H9 (cell line): ENCODE results near the gene PHF8. TPM values are rescaled to one million over a fixed set of nuclear protein-coding genes. Genes with fewer than 3 reads are reported as not detected.

ENCODE experiments used
- DNase-seq: peaks from one replicate; pipeline ENCODE4 v3.0.0-alpha.2; 2017
- H2AFZ ChIP-seq: one replicate; pipeline ENCODE4 v1.6.1; 2013; ENCODE audit warnings: mild to moderate bottlenecking, low read length, control low read depth, moderate library complexity
- H2AK5ac ChIP-seq: 2 replicates; pipeline ENCODE4 v1.6.1; 2013; ENCODE audit warnings: low read length, control low read depth, mixed read lengths; ENCODE audit not compliant: insufficient read length
- H2BK120ac ChIP-seq: one replicate; pipeline ENCODE4 v1.6.1; 2013; ENCODE audit warnings: low read depth, mild to moderate bottlenecking, low read length, control low read depth, inconsistent platforms; ENCODE audit not compliant: poor library complexity, severe bottlenecking
- H2BK12ac ChIP-seq: 2 replicates; pipeline ENCODE4 v1.6.1; 2013; ENCODE audit warnings: low read length, control low read depth, mixed read lengths, low read depth; ENCODE audit not compliant: insufficient read length
- H2BK15ac ChIP-seq: 2 replicates; pipeline ENCODE4 v1.6.1; 2013; ENCODE audit warnings: low read depth, low read length, control low read depth
- H2BK20ac ChIP-seq: one replicate; pipeline ENCODE4 v1.6.1; 2013; ENCODE audit warnings: low read depth, mild to moderate bottlenecking, low read length, control low read depth, inconsistent platforms; ENCODE audit not compliant: poor library complexity, severe bottlenecking
- H2BK5ac ChIP-seq: 2 replicates; pipeline ENCODE4 v1.6.1; 2013; ENCODE audit warnings: low read length, control low read depth, mixed read lengths; ENCODE audit not compliant: insufficient read length
- H3K14ac ChIP-seq: 2 replicates; pipeline ENCODE4 v1.6.1; 2013; ENCODE audit warnings: low read length, control low read depth; ENCODE audit not compliant: insufficient read depth
- H3K18ac ChIP-seq: 2 replicates; pipeline ENCODE4 v1.6.1; 2013; ENCODE audit warnings: low read depth, mild to moderate bottlenecking, mixed read lengths, low read length, control low read depth; ENCODE audit not compliant: insufficient read length
- H3K23ac ChIP-seq: 2 replicates; pipeline ENCODE4 v1.6.1; 2013; ENCODE audit warnings: low read length, control low read depth, mixed read lengths, low read depth; ENCODE audit not compliant: insufficient read length
- H3K23me2 ChIP-seq: 2 replicates; pipeline ENCODE4 v1.6.1; 2013; ENCODE audit warnings: low read depth, mild to moderate bottlenecking, mixed read lengths, low read length, control low read depth; ENCODE audit not compliant: insufficient read length, poor library complexity, severe bottlenecking
- H3K27ac ChIP-seq: 2 replicates; pipeline ENCODE4 v1.5.1; 2013; ENCODE audit warnings: low read length, control low read depth, mixed read lengths, low read depth; ENCODE audit not compliant: insufficient read length
- H3K27me3 ChIP-seq: 2 replicates; pipeline ENCODE4 v1.6.1; 2013; ENCODE audit warnings: low read length, control low read depth, inconsistent platforms; ENCODE audit not compliant: insufficient read depth
- H3K4ac ChIP-seq: 2 replicates; pipeline ENCODE4 v1.6.1; 2013; ENCODE audit warnings: low read depth, mild to moderate bottlenecking, control low read depth, inconsistent platforms, low read length, moderate library complexity
- H3K4me1 ChIP-seq: 2 replicates; pipeline ENCODE4 v1.6.1; 2013; ENCODE audit warnings: low read length, control low read depth, inconsistent platforms; ENCODE audit not compliant: insufficient read depth
- H3K4me2 ChIP-seq: 2 replicates; pipeline ENCODE4 v1.6.1; 2013; ENCODE audit warnings: low read length, control low read depth, mixed read lengths; ENCODE audit not compliant: insufficient read length, insufficient read depth
- H3K56ac ChIP-seq: 2 replicates; pipeline ENCODE4 v1.6.1; 2013; ENCODE audit warnings: low read depth, mild to moderate bottlenecking, mixed read lengths, low read length, control low read depth; ENCODE audit not compliant: insufficient read length
- H3K79me1 ChIP-seq: 2 replicates; pipeline ENCODE4 v1.6.1; 2013; ENCODE audit warnings: low read depth, mild to moderate bottlenecking, moderate library complexity, low read length, control low read depth, inconsistent platforms; ENCODE audit not compliant: insufficient read depth, poor library complexity, severe bottlenecking
- H3K79me2 ChIP-seq: 2 replicates; pipeline ENCODE4 v1.6.1; 2013; ENCODE audit warnings: low read length, control low read depth, inconsistent platforms; ENCODE audit not compliant: insufficient read depth
- H3K9ac ChIP-seq: 2 replicates; pipeline ENCODE4 v1.6.1; 2013; ENCODE audit warnings: low read length, control low read depth, mixed read lengths; ENCODE audit not compliant: insufficient read length; ENCODE audit errors: extremely low read depth
- H3K9me3 ChIP-seq: one replicate; pipeline ENCODE4 v1.6.1; 2013; ENCODE audit warnings: low read depth, low read length, inconsistent platforms; ENCODE audit not compliant: control insufficient read depth
- H3T11ph ChIP-seq: one replicate; pipeline ENCODE4 v1.6.1; 2013; ENCODE audit warnings: mild to moderate bottlenecking, low read length, control low read depth, inconsistent platforms
- H4K20me1 ChIP-seq: one replicate; pipeline ENCODE4 v1.6.1; 2013; ENCODE audit not compliant: control insufficient read depth, insufficient read length, insufficient read depth
- H4K5ac ChIP-seq: 2 replicates; pipeline ENCODE4 v1.6.1; 2013; ENCODE audit warnings: low read depth, mild to moderate bottlenecking, mixed read lengths, low read length, control low read depth; ENCODE audit not compliant: insufficient read length
- H4K8ac ChIP-seq: replicated peaks from 2 replicates; pipeline ENCODE4 v1.6.1; 2013; ENCODE audit warnings: low read length, control low read depth, mixed read lengths, low read depth; ENCODE audit not compliant: insufficient read length
- H4K91ac ChIP-seq: 2 replicates; pipeline ENCODE4 v1.6.1; 2013; ENCODE audit warnings: low read depth, mild to moderate bottlenecking, moderate library complexity, mixed read lengths, low read length, control low read depth; ENCODE audit not compliant: insufficient read length
- H3K27ac Mint-ChIP-seq, 3 experiments: 2 replicates in 2 of 3; 3 replicates in 1 of 3; pipeline ENCODE4 v1.8.0; 2020 to 2021; ENCODE audit warnings: mixed read lengths in 3 of 3, mild to moderate bottlenecking in 1 of 3, moderate library complexity in 1 of 3
- H3K27me3 Mint-ChIP-seq: 2 replicates; pipeline ENCODE4 v1.8.0; 2021; ENCODE audit warnings: low read depth, mild to moderate bottlenecking, moderate library complexity, mixed read lengths
- H3K36me3 Mint-ChIP-seq, 3 experiments: 2 replicates in 2 of 3; 3 replicates in 1 of 3; pipeline ENCODE4 v1.8.0; 2020 to 2021; ENCODE audit warnings: low read depth in 3 of 3, mixed read lengths in 3 of 3; ENCODE audit not compliant: insufficient read depth in 1 of 3
- H3K4me1 Mint-ChIP-seq, 2 experiments: 2 replicates each; pipeline ENCODE4 v1.8.0; 2020; ENCODE audit warnings: mixed read lengths in 2 of 2
- H3K4me3 Mint-ChIP-seq, 2 experiments: 2 replicates in 1 of 2; 3 replicates in 1 of 2; pipeline ENCODE4 v1.8.0; 2020 to 2021; ENCODE audit warnings: mild to moderate bottlenecking in 2 of 2, mixed read lengths in 2 of 2, moderate library complexity in 1 of 2
- H3K9me3 Mint-ChIP-seq, 2 experiments: 2 replicates in 1 of 2; 3 replicates in 1 of 2; pipeline ENCODE4 v1.8.0; 2020; ENCODE audit warnings: mild to moderate bottlenecking in 2 of 2, mixed read lengths in 2 of 2, moderate library complexity in 1 of 2
- WGBS: extraction: QIAGEN DNeasy Blood & Tissue Kit; methylation state at CpG from one replicate; pipeline ENCODE4 v1.1.7; 2013; ENCODE audit warnings: missing lambda C conversion rate, low lambda C conversion rate, mixed read lengths; ENCODE audit not compliant: insufficient read length; ENCODE audit errors: extremely low coverage; 5-methylcytosine and 5-hydroxymethylcytosine counted together
- total RNA-seq: library from RNA; stranded (reverse); gene quantifications from 2 replicates; pipeline ENCODE4 v1.2.1, GENCODE V29; 2021
- TF ChIP-seq, protein P1 (sequence below): fragments of 200-600 bp; sonication (generic); conservative IDR thresholded peaks from 3 replicates; pipeline ENCODE4 v1.8.0; 2021; ENCODE audit warnings: antibody characterized with exemption, mild to moderate bottlenecking

Gene PHF8
- total RNA-seq, 1 experiment from 2014 or later = 38.9 TPM

DNA sequence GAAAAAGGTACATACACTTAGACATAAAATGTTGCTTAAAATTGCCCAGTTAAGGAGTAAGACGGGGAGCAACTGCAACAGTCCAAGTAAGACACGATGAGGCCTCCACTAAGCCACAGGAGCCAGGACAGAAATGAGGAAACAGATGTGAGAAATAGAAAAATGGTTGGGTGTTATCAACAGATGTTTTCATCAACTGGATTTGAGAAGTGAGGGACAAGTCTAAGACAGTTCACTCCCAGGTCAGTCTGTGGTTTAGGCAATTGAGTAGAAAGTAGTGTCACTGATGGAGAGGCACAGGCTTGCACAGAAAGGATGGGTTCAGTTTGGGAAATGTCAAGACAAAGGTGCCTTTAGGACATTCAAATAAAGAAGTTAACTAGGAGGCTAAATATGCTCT lies 23.5 kb upstream of the PHF8 start:
- no peak overlapping the region for H3K9ac ChIP-seq
- Mint-ChIP-seq H3K4me1 (peaks cover 2 to 16% of the 10 kb centered on the region in 2 experiments; a peak in 3 of 4 replicates), H3K36me3 (peaks cover 0 to 9% (median 0%) of the 10 kb centered on the region in 3 experiments; a peak in 4 of 7 replicates), H3K4me3 (no peak overlapping the region), H3K27me3 (no peaks in the 10 kb centered on the region), H3K9me3 (peaks cover 62 to 67% of the 10 kb centered on the region in 2 experiments), H3K27ac (no peak overlapping the region)
- H4K20me1 ChIP-seq = no peaks in the 10 kb centered on the region
- H2BK12ac ChIP-seq = no peak overlapping the region
- TF ChIP-seq, protein P1, sequence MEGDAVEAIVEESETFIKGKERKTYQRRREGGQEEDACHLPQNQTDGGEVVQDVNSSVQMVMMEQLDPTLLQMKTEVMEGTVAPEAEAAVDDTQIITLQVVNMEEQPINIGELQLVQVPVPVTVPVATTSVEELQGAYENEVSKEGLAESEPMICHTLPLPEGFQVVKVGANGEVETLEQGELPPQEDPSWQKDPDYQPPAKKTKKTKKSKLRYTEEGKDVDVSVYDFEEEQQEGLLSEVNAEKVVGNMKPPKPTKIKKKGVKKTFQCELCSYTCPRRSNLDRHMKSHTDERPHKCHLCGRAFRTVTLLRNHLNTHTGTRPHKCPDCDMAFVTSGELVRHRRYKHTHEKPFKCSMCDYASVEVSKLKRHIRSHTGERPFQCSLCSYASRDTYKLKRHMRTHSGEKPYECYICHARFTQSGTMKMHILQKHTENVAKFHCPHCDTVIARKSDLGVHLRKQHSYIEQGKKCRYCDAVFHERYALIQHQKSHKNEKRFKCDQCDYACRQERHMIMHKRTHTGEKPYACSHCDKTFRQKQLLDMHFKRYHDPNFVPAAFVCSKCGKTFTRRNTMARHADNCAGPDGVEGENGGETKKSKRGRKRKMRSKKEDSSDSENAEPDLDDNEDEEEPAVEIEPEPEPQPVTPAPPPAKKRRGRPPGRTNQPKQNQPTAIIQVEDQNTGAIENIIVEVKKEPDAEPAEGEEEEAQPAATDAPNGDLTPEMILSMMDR = no peak
- no peak for DNase-seq
- H3K23me2 ChIP-seq = no peaks in the 10 kb centered on the region
- no peak overlapping the region for H3K14ac ChIP-seq
- H3K79me1 ChIP-seq = no peaks in the 10 kb centered on the region
- no peak overlapping the region for H2AFZ ChIP-seq
- no peak overlapping the region for H4K8ac ChIP-seq
- H4K5ac ChIP-seq = no peak overlapping the region
- H3K4ac ChIP-seq = no peak overlapping the region
- peaks cover 44% of the 10 kb centered on the region for H3K9me3 ChIP-seq
- no peak overlapping the region for H3K4me2 ChIP-seq
- no peak overlapping the region for H3K23ac ChIP-seq
- WGBS = no CpG with 5 or more reads among the region's 2 CpGs
- H3K27ac ChIP-seq = no peak overlapping the region
- H3K27me3 ChIP-seq = no peaks in the 10 kb centered on the region
- H3K4me1 ChIP-seq = no peaks in the 10 kb centered on the region
- no peak overlapping the region for H2AK5ac ChIP-seq
- H2BK120ac ChIP-seq = no peak overlapping the region
- no peak overlapping the region for H3T11ph ChIP-seq
- no peak overlapping the region for H4K91ac ChIP-seq
- H2BK20ac ChIP-seq = no peak overlapping the region
- H3K18ac ChIP-seq = no peak overlapping the region
- H2BK15ac ChIP-seq = no peak overlapping the region
- no peak overlapping the region for H3K56ac ChIP-seq
- no peak overlapping the region for H2BK5ac ChIP-seq
- no peaks in the 10 kb centered on the region for H3K79me2 ChIP-seq
